ENCODE data around the gene INSRR. TPM values are rescaled to one million over a fixed set of nuclear protein-coding genes. Genes with fewer than 3 reads are reported as not detected.

INSRR gene
- total RNA-seq, 1 experiment from 2014 or later: not detected

DNA sequence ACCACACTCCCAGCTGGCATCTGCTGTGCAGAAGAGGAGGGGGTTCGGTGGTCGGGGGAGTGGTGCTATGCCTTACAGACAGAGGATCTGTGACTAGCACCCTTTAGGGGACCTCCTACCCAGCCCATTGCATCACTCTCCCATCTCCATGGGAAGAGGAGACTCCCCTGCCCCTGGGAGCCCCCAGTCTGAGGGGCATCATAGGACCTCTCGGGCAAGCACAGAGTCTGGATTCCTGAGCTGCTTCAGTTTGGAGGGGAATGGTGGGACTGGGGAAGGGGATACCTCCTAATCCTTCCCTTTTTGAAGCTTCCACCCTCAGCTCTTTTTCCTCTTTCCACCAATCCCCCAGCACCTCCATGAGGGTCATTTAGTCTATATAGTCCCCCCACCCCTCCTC lies 1.4 kb downstream of the INSRR start:
- DNase-seq (ENCODE audit: low spot score): no peak
- in situ Hi-C loops (cut with HindIII; ENCODE audit: low sequenced_read_pairs): no loop called here

DNA sequence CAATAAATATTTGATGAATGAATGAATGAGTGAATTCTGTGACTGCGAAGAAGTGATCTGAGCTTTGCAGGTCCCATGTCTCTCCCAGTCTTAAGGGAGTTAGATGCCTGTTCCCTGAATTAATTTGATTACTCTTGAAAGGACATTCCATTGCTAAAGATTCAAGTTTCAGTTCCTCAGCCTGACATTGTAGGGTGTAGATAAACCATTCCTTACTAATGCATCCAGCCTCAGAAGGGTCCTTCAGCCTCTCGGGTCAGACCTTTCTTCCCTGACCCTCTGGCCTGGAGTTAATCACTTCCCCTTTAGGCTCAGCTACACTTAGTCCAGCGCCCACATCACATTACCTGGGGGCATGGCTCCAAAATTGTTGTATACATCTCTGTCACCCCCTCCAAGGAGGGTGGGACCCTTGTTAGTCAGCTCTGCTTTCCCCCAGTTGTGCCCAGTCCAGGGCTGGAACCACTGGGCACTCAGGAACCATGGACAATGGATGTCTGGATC lies 2.6 kb downstream of the INSRR start:
- in situ Hi-C loops (cut with HindIII; ENCODE audit: low sequenced_read_pairs): no loop called here
- no peak for DNase-seq (ENCODE audit: low spot score)

DNA sequence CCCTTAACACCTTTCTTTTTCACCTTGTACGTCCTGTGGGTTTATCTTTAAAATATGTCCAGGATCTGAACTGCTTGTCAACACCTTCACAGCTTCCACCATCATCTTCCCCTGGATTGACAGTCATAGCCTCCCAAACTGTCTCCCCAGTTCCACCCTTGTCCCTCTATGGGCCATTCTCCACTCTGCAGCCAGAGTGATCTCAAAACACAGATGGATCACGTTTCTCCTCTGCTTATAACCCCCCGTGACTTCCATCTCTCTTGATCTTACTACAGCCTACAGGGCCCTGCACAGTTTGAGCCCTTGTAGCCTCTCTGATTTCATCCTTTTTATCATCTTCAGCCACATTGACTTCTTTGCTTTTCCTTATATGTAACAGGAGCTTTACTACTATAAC lies 4.3 kb downstream of the INSRR start:
- no peak for DNase-seq (ENCODE audit: low spot score)
- in situ Hi-C loops (cut with HindIII; ENCODE audit: low sequenced_read_pairs): no loop called here

DNA sequence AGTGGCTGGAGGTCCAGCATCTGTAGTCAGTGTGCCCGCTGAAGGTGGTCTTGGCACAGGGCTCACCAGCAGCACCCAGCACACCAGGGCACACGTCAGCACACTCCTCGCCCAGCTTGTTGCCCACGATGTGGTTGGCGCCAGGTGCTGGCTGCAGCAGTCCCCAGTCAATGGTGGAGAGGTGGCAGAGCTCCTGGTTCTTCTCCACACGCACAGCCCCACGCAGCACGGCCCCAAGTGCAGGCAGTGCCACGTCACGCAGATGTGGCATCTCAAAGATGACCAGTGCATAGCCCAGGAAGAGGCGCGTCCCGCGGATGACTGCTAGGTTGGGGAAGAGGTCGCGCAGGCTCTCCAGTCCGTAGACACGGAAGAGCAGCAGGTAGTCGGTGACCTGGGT lies 5.2 kb downstream of the INSRR start:
- in situ Hi-C loops (cut with HindIII; ENCODE audit: low sequenced_read_pairs): no loop called here
- no peak for DNase-seq (ENCODE audit: low spot score)

DNA sequence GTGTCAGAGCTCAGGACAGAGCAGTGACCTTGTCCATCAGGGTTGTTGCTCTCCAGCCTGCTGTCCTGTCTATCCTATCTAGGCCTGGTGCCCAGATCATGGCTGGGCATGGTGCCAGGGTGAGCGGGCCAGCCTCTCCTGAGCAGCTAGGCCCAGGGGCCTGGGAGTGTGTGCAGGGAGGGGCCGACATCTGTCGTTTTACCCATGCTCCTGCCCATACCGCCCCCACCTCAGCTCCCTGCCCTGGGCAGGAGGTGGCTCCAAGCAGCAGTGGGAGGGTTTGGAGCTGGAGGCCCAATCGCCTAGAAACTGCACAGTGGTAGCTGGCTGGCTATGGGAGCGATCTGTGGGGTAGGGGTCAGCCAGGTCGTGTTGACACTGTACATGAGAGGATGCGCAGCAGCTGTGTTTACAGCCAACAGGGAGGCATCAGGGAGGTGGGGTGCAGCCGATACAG lies 6.5 kb downstream of the INSRR start:
- peak; percentile 85 for DNase-seq (ENCODE audit: low spot score)
- in situ Hi-C loops (cut with HindIII; ENCODE audit: low sequenced_read_pairs): no loop called here

- in situ Hi-C loops (cut with HindIII; ENCODE audit: low sequenced_read_pairs): no loop called here
These were observed 7.0 kb downstream of the INSRR start for GRCh38 chr1:156851779-156852417.

GRCh38 chr1:156849151-156849496 lies 9.8 kb downstream of the INSRR start:
- DNase-seq (ENCODE audit: low spot score): no peak
- in situ Hi-C loops (cut with HindIII; ENCODE audit: low sequenced_read_pairs): no loop called here

More at GRCh38 chr1:156851779-156852417, 7.0 kb downstream of the INSRR start:
- peak; percentile 60 for DNase-seq (ENCODE audit: low spot score)

DNA sequence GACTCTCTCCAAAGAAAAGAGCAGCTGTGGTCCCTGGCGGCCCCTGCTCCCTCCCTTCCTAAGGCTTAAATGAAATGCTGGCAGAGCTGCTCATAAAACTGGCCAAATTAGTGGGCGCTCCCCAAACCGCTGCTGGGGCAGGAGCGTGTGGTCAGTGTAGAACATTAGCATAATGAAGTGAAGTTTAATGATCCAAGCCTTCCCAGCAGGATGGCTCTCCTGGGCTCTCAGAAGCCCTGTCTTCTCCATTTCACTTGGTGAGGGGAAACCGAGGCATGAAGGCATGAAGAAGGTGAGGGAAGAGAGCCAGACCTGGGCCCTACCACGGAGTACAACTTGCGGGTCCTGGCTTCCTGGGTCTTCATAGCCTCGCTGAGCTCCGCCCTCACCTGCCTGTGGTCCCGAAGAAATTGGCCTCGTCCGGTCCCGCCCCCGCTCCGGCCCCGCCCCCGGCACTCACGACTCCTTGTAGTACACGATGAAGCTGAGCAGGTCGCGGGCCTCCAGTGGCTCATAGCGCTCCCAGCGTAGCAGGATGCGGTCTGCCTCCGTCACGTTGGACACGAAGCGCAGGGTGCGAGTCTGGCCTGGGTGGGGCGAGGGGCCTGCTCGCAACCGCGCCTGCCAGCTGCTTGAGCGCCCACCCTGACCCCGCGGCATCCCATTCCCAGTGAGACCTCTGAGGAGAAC lies 10.3 kb downstream of the INSRR start:
- in situ Hi-C loops (cut with HindIII; ENCODE audit: low sequenced_read_pairs): no loop called here
- no peak for DNase-seq (ENCODE audit: low spot score)

- no peak for DNase-seq (ENCODE audit: low spot score)
These were observed 11.1 kb downstream of the INSRR start for GRCh38 chr1:156847591-156848460.

DNA sequence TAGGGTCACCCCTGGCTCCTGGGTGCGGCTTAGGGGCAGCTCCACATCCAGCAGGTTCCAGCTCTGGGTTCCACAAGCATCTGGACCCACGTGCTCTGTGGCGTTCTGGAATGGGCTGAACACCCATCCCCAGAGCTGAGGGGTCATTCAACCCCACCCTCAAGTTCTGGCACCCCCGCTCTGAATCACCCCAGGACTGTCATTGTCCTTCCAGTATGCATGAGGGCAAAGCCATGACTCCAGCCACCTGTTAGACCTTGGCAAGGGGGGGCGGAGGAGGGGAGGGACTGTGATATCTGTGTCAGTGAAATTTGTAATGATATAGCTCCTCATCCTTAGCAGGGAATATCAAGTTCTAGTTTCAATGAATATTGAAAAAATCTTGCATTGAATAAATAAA lies 12.3 kb downstream of the INSRR start:
- in situ Hi-C loops (cut with HindIII; ENCODE audit: low sequenced_read_pairs): no loop called here
- DNase-seq (ENCODE audit: low spot score): no peak

More at GRCh38 chr1:156847591-156848460, 11.1 kb downstream of the INSRR start:
- in situ Hi-C loops (cut with HindIII; ENCODE audit: low sequenced_read_pairs): no loop called here

- DNase-seq (ENCODE audit: low spot score): no peak
- in situ Hi-C loops (cut with HindIII; ENCODE audit: low sequenced_read_pairs): no loop called here
These were observed 12.9 kb downstream of the INSRR start for GRCh38 chr1:156845953-156846545.

DNA sequence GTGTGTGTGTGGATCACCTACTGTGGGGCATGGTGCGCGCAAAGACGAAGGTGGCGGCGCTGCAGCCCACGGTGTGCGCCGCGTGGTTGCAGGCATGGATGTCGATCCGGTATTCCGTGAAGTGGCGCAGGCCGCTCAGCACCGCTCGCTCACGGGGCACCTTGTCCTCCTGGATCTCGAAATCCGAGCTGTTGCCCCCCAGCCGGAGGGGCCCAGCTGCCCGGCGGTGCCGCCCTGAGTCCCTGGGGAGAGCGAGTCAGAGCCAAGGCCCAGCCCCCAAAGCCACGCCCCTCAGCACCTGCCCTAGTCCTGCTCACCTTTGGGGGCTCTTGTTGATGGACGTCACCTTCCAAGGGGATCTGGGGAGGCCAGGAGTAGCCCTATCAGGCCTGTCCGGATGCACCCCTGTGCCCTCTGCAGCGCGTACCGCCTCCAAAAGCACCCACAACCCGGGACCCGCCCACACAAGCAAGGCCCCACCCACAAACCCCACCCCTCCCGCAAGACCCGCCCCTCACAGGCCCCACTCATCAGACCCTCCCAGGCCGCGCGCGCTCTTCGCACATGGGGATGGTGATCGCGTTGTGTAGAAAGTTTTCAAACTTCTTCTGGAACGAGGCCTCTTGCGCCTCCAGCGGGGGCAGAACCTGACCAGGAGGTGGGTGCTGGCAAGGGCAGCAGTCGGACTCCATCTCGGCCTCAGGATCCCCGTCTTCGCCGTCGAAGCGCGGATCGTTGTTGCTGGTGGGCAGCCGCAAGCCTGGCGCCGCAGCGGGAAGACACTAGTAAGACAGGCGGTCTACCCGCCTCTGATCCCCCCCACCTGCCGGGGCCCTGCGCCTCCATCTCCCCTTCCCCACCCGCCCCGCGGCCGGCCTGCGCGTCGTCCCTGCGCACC lies 13.6 kb downstream of the INSRR start:
- DNase-seq (ENCODE audit: low spot score): no peak
- in situ Hi-C loops (cut with HindIII; ENCODE audit: low sequenced_read_pairs): no loop called here

DNA sequence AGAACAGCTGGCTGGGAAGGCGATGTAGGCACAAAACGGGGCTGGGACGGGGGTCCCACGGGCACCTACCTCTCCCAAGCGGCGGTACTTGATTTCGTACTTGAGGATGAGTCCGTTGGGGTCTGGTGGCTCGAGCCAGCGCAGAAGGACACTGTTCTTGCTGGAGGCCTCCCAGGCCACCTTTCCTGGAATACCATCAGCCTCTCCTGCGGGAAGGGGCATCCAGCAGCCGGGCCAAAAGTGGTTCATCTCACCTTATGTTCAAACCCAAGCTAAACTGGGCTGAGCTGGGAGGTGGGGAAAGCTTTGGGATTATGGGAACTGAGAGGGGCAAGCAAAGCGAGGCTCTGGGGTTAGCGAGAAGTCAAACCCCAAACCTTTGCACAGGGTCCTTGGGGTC lies 14.3 kb downstream of the INSRR start:
- no peak for DNase-seq (ENCODE audit: low spot score)
- in situ Hi-C loops (cut with HindIII; ENCODE audit: low sequenced_read_pairs): no loop called here

GRCh38 chr1:156844102-156844501 lies 14.8 kb downstream of the INSRR start:
- in situ Hi-C loops (cut with HindIII; ENCODE audit: low sequenced_read_pairs): no loop called here
- DNase-seq (ENCODE audit: low spot score): no peak

GRCh38 chr1:156842618-156843300 lies 16.2 kb downstream of the INSRR start:
- no peak for DNase-seq (ENCODE audit: low spot score)
- in situ Hi-C loops (cut with HindIII; ENCODE audit: low sequenced_read_pairs): no loop called here

DNA sequence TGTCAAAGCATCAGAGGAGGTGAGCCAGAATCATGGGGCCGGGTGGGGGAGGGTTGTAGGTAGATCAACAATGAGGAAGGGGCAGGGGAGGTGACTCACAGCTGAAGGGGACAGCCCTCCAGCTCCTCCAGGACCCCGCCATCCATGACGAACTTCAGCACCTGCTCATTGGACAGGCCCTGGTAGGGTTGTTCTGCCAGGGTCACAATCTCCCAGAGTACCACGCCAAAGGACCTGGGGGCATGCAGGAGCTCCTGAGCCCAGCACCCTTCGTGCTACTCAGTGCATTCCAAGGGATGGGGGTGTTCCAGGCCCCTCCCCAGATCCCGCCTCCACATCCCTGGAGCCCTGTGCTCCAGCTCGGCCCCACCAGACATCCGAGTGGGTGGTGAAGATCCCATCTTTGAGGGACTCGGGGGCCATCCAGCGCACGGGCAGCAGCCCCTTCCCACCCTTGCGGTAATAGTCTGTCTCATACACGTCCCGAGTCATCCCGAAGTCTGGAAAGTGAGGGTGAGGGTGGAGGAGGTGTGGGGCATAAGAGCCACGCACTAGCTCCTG lies 17.5 kb downstream of the INSRR start:
- no peak for DNase-seq (ENCODE audit: low spot score)
- in situ Hi-C loops (cut with HindIII; ENCODE audit: low sequenced_read_pairs): no loop called here

- no peak for DNase-seq (ENCODE audit: low spot score)
- in situ Hi-C loops (cut with HindIII; ENCODE audit: low sequenced_read_pairs): no loop called here
These were observed 18.0 kb downstream of the INSRR start for GRCh38 chr1:156840898-156841279.
